Kasumi-1 (cell line): Measurements from ENCODE around the gene MYL2.
"Not testable (repeated sequence)": the region's sequence is repeated elsewhere in the genome, so short reads cannot be mapped to it uniquely, and the experiment has no call there.

Experiments
- DNase-seq, 2 experiments: peaks; one replicate each; lab custom pipeline; 2025; lab: John Stamatoyannopoulos, UW

MYL2 gene, protein sequence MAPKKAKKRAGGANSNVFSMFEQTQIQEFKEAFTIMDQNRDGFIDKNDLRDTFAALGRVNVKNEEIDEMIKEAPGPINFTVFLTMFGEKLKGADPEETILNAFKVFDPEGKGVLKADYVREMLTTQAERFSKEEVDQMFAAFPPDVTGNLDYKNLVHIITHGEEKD

DNA sequence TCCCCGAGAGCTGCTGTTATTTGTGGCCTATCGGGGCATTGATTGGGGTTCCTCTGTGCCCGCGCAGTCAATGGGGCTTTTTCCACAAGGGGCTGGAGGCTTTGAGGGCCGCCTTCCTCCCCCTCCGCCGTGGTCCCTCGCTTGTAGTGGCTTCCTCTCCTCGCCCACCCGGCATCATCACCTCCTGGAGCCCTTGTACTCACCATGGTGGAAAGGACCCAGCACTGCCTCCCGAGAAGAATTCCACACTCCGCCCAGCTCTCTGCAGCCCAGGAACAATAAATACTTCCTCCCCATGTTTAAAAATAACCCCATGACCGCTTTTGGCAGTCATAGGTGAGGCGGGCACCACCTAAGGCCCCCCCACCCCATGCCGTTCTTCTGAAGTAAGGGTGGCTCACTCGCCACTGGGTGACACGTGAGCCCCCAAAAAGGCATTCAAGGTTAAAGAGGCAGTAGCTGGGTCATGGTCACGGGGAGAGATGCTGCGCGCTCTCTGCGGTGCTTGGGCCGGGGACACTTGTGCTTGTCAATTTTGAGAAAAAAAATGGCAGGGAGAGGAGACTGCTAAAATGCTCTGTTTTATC, at the start of gene MYL2:
TSS of gene MYL2 (minus strand) at position 256 of the 587 bp plus-strand sequence. CDS start at position 206, 50 bp downstream.
- no peak for DNase-seq

DNA sequence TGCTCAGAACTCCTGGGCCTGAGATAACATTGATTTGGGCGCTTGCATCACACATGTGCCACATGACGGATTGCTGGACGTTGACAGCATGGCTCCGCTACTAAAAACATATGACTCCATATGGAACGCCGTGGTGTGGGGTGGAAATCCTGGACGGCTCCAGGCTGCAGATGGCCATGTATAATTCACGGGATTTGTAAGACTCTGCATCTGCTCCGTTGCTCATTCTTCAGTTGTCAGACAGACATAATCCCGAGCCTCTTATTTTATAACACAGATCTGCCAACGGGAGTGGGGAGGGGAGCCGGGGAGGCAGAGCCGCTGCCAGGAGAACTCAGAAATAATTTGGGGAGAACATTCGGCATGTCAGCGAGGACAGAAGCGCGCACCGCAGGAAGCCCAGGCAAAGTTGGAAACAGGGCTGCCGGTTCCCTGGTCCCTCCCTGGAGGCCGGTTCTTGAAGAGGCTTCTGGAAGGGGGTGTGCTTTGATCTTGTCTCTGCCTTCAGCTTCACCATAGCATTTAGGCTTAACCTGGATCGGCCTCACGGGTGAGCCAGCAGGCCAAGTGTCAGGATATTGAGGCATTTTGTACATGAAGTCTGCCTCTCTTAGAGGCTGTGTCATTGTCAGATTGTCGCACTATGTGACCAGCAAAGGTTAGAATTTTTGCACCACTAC, 45.8 kb upstream of the MYL2 start:
- no peak for DNase-seq

DNA sequence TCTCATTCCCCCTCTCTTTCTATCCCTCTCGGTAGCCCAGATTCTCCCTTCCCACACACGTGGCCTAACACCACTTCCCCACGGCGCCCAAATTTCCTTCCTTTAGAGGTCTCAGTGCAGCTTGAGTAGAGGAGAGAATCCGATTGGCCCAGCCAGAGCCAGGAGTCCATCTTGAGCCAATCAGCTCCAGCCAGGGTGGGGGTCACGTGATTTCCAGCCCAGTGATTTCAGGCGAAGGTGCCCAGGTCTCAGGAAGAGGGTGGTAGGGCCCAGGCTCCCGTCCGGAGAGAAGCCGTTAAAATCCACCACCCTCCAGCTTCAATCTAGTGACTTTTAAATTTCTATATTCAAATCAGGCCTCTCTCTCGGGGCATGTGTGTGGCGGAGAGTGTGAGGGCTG, 45.2 kb upstream of the MYL2 start:
- no peak for DNase-seq

DNA sequence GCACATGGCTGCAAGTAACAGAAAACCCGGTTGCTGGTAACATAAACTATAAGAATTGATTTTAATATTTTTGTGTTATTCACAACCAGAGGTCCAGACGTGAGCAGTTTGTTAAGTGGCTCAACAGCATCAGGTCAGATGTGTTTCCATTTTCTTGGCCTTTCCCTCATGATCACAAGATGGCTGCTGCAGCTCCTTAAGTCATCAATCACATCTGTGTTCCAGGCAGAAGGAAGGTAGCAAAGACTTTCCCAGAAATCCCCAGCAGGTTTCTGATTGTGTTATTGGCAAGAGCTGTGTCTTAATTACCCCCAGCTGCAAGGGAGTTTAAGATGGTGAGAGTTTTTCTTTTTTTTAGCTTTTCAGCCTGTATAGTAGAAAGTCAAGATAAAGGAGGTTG, 40.4 kb upstream of the MYL2 start:
- DNase-seq, result no peak

DNA sequence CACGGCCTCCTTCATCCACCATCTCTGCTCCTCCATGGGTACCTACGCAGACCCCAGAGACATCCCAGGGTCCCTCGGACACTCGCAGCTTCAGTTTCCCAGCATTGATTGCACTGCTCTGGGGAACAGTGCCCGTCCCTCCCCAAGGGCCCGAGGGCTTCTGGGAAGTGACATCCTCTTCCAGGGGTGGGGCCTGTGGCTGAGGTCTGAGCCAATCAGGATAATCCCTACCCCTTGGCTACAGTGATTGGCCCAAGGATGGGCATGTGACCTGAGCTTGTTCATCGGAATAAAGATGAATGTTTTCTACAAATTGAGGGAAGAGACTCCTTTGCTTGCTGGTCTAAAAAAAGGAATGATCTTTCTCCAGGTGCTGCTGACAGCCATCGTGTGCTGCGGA, 37.3 kb upstream of the MYL2 start:
- no peak for DNase-seq

DNA sequence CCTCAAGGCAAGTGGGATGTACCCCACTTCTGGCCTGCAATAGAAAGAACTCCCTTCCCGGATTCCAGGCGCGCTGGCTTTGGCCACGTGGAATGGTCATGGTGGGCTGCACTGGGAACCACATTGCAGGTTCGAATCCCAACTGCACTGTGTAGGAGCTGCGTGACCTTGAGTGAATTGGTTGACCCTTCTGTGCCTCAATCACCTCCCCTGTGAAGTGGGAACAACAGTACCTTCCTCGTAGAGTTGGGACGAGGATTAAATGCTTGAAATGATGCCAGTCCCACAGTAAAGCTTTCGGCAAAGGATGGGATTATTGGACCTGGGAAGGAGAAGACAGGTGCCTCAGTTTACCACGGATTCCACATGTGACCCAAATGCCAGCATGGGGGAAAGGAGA, 36.8 kb upstream of the MYL2 start:
- DNase-seq, result no peak

DNA sequence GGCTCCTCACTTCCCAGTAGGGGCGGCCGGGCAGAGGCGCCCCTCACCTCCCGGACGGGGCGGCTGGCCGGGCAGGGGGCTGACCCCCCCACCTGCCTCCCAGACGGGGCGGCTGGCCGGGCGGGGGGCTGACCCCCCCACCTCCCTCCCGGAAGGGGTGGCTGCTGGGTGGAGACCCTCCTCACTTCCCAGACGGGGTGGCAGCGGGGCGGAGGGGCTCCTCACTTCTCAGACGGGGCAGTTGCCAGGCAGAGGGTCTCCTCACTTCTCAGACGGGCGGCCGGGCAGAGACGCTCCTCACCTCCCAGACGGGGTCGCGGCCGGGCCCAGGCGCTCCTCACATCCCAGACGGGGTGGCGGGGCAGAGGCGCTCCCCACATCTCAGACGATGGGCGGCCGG, 30.5 kb upstream of the MYL2 start:
- DNase-seq, result not testable (repeated sequence)

DNA sequence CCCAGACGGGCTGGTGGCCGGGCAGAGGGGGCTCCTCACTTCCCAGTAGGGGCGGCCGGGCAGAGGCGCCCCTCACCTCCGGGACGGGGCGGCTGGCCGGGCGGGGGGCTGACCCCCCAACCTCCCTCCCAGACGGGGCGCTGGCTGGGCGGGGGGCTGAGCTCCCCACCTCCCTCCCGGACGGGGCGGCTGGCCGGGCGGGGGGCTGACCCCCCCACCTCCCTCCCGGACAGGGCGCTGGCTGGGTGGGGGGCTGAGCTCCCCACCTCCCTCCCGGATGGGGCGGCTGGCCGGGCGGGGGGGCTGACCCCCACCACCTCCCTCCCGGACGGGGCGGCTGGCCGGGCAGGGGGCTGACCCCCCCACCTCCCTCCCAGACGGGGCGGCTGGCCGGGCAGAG, 30.1 kb upstream of the MYL2 start:
- DNase-seq, result not testable (repeated sequence)

DNA sequence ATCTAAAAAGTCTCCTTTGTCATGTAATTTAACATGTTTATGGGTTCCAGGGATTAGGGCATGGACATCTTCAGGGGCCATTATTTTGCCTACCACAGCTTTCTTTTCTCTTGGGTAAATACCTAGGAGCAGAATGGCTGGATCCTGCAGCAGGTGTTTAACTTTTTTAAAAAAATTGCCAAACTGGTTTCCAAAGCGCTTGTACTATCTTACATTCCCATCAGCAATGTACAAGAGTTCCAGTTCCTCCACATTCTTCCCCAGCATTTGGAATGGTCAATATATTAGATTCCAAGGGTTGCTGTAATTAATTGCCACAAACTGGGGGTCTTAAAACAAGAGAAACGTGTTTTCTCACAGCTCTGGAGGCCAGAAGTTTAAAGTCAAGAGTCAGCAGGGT, 27.7 kb upstream of the MYL2 start:
- no peak for DNase-seq

DNA sequence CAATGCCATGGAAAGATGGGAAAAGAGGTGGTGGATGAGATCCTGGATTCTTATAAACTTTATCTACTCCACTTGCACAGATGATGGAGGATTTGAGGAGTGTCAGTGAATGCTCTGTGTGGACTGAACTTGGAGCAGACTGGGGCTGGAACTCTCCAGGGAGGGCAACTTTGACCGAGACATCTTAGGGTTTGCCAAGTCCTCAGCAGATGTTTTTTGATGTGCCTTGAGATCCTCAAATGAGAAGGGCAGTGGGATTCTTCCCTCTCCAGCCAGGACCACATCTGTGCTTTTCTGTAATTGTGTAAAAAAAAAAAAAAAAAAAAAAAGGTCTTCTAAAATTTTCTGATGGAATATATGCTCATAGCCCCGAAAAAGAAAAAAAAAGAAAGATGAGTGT, 23.0 kb upstream of the MYL2 start:
- no peak for DNase-seq

DNA sequence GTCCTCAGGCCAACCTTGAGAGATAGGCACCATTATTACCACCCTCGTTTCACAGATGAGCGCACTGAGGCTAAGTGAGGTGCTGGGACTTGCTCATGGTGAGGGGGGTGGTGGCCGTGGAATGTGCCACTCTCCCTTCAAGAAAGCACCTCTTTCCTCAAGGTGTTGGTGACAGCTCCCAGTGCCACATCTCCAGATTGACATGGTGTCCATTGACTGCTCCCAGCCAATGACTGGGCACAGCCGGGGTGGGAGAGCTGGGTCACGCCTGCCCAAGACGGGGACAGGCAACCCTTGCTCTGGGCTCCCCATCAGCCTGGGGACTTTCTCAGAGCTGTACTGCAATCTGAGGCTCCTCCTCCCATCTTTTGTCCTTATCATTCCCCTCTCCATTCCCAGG, 21.0 kb upstream of the MYL2 start:
- no peak for DNase-seq

DNA sequence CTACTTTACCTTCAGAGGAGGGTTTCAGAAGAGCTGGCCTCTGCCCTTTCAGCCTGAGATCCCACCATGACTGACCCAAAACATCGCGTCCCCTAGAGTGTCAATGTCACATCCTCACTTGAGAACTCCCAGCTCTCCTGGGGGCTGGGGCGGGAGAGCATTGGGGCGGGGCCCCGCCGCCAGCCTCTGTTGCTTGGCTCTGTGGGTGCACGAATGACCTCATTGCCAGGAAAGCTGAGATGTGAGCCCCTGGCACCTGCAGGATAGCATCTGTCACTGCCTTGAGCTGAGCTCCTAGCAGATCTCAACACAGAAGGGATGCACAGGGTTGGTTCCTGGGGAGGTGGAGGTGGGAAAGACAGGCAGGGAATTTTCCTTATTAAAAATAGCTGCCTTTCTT, 20.6 kb upstream of the MYL2 start:
- no peak for DNase-seq

DNA sequence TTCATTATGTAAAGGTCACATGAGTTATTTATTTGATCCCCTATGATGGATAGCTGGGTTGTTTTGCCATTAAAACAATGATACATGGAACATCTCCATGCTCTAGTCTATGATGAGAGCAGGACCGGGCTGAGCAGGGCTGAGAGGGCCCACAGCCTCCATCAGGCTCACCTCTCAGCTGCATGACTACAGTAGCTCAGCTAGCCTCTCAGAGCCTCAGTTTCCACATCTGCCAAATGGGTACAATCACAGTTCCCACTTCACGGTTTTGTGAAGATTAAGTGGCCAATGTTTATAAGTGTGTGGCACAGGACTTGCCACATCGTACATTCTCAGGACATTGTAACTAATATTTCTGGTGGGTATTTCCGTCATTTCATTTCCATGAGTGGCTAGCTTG, 19.9 kb upstream of the MYL2 start:
- no peak for DNase-seq

DNA sequence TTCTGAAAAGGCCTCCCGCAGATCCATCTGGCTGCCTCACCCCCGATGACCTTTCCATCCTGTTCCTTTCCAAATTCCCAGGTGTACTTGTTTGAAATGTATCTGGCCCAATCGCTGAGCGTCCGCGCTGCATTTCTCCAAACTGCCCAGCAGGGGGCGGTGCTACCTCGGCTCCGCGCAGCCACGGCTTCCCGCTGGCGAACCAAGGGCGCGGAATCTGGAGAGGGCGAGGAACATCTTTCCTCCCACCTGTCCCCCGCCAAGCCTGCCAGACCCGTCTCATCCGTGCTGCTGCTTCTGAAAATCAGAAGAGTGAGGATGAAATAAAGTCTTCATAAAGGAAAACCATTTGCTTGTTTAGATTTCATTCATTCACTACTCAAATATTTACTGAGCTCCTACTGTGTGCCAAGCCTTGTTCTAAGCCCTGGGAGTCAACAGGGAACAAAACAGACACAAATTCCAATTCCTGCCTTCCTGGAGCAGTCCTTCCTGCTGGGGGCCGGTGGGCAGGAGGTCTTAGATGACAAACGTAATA, 16.8 kb upstream of the MYL2 start:
- peak; percentile 56 to 59 for DNase-seq

DNA sequence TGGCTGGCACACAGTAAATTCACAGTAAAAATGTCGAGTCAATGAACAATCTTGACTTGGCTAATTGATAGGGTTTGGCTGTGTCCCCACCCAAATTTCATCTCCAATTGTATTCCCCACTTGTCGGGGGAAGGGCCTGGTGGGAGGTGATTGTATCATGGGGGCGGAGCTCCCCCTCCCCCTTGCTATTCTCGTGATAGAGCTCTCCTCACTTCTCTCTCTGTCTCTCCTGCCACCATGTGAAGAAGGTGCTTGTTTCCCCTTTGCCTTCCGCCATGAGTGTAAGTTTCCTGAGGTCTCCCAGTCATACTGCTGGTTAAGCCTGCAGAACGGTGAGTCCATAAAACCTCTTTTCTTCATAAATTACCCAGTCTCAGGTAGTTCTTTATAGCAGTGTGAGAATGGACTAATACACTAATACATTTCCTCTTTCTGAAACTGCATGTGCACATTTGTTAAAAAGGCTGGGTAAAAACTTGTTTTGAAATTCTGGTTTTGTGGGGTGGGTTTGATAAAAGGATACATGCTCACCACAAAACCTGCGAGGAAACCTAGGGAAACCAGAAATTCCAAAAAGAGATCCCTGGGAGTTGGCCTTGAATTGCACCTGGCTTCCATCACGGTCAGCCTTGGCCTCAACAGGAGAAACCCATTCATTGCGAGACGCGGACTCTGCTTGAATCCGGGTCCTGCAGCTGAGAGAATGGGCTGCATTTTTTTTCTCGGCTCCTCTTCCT, 16.2 kb upstream of the MYL2 start:
- DNase-seq, result no peak

DNA sequence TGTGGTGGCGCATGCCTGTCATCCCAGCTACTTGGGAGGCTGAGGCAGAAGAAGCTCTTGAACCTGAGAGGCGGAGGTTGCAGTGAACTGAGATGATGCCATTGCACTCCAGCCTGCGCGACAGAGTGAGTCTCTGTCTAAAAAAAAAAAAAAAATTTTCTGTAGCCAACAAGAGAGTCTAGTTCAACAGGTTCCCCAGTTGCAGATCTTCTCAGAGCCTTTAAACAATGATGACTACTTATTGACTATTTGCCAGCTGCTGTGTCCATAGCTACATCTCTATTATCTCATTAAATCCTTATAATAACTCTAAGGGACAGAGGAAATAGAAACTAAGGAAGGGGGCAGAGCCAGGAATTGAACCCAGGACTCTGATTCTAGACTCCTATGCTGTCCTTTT, 15.2 kb upstream of the MYL2 start:
- no peak for DNase-seq

DNA sequence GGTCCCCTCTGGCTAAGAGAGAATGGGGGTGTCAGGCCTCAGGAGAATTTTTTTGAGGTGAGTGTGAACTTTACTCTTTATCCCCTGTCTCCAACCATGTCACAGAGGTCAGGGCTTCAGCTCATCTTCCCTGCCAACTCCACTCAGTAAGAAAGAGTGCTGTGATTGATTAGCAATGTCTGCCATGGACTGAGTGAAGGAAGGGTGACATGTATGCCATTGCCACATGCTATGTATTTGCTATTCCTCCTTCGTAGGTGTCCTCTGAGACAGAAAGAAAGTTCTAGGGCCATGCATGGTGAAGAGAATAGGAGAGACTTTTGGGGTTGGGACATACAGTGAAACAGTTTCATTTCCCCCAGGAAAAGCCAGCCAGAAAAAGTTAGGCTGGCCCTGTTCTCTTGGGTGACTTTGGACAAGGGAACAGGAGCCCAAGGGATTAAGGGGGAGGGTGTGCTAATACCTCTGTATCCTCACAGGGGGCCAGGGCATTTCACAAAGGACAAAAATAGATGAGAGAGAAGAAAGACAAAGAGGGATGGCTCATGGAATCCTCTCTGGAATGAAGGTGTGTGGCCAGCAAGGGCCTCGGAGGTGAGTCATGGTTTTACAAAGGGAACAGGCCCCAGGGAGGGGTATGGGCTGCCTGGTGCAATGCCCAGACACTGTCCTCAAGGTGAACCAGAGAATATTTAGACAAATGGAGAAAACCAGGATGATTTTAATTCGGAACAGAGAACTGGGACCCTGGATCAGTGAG, 13.9 kb upstream of the MYL2 start:
- no peak for DNase-seq

DNA sequence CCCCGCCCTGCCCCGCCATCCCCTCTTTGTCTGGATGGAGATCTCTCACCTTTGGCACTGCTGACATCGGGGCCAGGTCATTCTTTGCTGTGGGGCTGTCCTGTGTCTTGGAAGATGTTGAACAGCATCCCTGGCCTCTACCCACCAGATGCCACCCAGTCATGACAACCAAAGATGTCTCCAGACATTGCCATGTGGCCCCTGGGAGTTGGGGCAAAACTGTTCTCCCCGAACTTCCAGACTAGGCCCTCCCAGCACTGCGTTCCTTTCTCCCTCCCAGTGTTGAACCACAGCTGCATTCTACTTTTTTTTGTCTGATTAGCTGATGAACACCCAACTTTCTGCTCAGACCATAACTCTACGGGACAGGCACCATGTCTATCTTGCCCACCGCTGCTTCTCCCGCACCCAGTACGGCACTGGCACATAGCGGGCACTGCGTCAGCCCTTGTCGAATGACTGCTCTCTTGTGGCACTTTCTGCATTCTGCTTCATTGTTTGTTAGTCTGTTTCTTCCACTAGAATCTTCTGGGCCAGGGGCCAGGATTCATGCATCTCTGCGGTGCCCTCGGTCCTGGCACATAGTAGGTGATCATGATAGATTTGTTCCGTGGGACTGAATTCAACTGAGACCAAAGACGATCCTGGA, 13.1 kb upstream of the MYL2 start:
- no peak for DNase-seq

DNA sequence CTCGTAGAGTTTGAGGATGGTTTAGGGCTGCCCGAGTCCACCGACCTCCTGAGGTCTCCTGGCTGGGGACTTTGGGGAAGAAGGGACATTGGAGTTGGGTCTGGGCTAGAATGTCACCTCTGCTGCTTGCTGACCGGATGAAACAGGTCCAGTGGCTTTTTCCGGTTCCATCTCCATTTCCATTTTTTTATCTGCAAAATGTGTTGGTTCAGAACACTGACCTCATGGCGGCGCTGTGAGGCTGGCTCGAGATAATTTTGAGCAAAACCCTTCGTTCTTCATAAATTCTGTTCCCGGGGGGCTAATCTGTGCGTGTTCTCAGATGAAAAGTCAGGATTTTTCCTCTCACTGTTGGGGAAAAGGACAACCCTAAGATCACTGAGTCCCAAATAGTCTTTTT, 11.7 kb upstream of the MYL2 start:
- peak in 1 of 2 experiments; percentile 5 for DNase-seq

DNA sequence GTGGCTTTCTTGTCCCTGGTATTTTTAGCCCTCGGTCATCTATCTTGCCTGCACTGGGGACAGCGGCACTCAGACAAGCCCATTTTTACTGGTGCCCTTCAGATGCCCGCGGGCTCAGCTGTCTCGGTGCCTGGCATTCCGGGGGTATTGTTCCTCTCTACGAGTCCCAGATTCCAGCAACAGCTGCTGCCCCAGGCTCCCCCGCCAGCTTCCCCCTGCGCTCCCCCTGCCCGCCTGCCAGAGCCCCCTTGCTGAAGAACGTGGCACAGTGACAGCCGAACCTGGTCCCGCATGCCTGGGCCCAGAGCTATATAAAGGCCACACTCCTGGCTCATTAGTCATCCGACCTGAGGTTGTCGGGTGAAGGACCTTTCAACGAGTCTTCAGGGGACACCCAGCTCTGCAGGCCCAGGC, 10.9 kb upstream of the MYL2 start:
- DNase-seq, result no peak
